Bronchial epithelial cell (primary cell): ENCODE data around the gene KCNMB1. TPM values are rescaled to one million over a fixed set of nuclear protein-coding genes. Genes with fewer than 3 reads are reported as not detected.

Source experiments
- total RNA-seq: library from RNA; depleted of rRNA; stranded (reverse); fragments of >200 nt; gene quantifications from 2 replicates; pipeline ENCODE4 v1.2.1, GENCODE V29; 2014

KCNMB1 gene
- total RNA-seq, 1 donor from 2014 or later, result not detected

Other genes with a start within 250 kb of the KCNMB1 start
- not detected in 2 replicates for gene C5orf58, start 156.4 kb downstream of the KCNMB1 start, total RNA-seq
- gene LCP2, start 91.6 kb downstream of the KCNMB1 start, total RNA-seq, result not detected in 2 replicates
- under 0.01 TPM in 1 of 2 replicates, not detected in the other for gene KCNIP1, start 114.7 kb upstream of the KCNMB1 start, total RNA-seq